Measurements from ENCODE around the gene HOXC12. TPM values are rescaled to one million over a fixed set of nuclear protein-coding genes. Genes with fewer than 3 reads are reported as not detected.

Gene HOXC12
- total and polyA plus RNA-seq, 12 donors = not detected

DNA sequence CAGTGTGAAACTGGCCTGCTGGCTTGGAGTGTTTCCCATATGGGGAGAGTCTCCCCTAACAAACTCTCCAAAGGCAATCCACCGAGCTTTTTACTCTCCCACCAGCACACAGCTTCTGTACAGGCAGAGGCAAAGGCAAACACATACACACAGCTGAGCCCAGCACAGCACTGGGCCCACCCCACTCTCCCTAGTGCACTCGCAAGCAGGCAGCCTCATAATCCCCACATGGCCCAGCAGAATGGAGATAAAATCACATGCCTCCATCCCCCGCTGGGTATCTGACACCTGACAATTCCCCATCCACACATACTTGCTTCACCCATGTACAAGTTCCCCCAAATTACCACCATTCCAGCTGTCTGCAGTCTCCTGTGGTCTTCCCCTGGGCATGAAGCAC, 3.4 kb downstream of the HOXC12 start:
- peaks cover 100% of the 10 kb centered on the region for H3K27me3 ChIP-seq
- intact Hi-C loops (cut with DNase I) = no loop called here

DNA sequence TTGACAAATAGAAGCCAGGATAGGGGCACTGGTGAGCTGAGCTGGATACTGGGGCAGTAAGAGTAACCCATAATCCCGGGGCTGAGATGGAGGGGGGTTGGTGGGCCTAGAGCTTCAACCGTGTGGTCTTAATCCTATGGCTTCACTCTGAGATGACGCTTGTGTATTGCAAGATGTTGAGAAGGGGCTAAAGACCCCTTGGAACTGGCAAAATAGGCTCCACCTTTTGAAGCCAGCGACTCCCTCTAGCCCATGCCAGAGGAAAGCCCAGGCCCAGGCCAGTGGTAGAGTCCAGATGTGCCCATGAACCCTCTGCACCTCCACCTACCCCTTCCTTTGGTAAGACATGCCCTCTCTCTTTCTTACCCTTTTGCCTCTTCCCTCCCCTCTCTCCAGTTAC, 4.6 kb downstream of the HOXC12 start:
- 5 to 18% (median 14%) methylated on average over 4 of the region's 4 CpGs for WGBS, 4 donors
- peaks cover 100% of the 10 kb centered on the region for H3K27me3 ChIP-seq

More for the DNA sequence above, 3.4 kb downstream of the HOXC12 start:
- no peaks in the 10 kb centered on the region for H3K9me3 ChIP-seq (replicated peaks in 1 of 3)
- DNase-seq = no peak
- H3K36me3 ChIP-seq (replicated peaks in 1 of 2) = no peaks in the 10 kb centered on the region
- 23 to 48% (median 37%) methylated on average over 3 of the region's 3 CpGs for WGBS, 4 donors
- no peaks in the 10 kb centered on the region for H3K4me1 ChIP-seq (replicated peaks in 1 of 2)
- no peak overlapping the region for H3K4me3 ChIP-seq
- H3K27ac ChIP-seq = no peak overlapping the region
- TF ChIP-seq POLR2A (IDR thresholded peaks at IDR 0.05) = no peak

DNA sequence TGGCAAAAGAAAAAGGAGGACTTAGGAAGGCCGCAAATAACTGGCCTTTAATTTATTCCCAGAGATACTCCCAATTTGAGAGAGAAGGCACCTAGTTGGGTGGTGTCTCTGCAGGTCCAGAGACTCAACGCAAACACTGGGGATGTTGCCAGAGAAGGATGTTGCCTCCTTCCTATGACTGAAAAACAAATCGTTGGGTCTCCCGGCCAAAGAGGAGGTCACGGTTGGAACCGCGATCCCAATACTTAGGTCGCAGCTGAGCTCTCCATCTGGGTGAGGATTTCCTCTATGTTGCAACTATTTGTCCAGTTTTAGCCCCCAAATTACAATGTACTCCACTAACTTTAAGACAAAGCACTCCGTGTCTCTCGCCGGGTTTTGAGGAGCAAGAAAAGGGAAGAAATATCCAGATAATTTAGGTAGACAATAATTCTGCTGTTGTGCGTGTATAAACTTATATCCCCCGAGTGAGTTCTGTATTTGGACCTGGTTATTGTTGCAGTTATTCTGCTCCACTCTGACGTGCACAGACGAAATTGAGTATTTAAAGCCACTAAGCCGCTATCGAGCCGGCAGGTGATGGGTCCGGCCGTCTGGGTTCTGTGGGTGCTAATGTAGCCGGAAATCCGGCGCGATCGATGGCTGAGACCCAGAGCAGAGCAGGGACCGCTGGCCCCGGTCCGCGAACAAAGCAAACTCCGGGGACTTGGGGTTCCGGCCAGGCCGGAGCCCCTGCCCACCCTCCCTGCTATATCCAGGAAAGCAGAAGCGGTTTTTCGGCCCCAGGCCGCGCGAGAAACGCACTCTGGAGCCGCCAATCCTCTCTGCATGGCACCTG, 5.7 kb downstream of the HOXC12 start:
- Histone ChIP-seq H3K9me3 (replicated peaks in 1 of 3) (no peaks in the 10 kb centered on the region), H3K4me1 (replicated peaks in 1 of 2) (peaks cover 0 to 3% of the 10 kb centered on the region in 2 donors), H3K27me3 (peaks cover 100% of the 10 kb centered on the region), H3K36me3 (replicated peaks in 1 of 2) (no peaks in the 10 kb centered on the region), H3K4me3 (no peak overlapping the region), H3K27ac (no peak overlapping the region)
- WGBS, 4 donors = 11 to 13% (median 12%) methylated on average over 23 to 39 of the region's 39 CpGs
- TF ChIP-seq POLR2A (IDR thresholded peaks at IDR 0.05) = no peak
- TF ChIP-seq, protein P1, sequence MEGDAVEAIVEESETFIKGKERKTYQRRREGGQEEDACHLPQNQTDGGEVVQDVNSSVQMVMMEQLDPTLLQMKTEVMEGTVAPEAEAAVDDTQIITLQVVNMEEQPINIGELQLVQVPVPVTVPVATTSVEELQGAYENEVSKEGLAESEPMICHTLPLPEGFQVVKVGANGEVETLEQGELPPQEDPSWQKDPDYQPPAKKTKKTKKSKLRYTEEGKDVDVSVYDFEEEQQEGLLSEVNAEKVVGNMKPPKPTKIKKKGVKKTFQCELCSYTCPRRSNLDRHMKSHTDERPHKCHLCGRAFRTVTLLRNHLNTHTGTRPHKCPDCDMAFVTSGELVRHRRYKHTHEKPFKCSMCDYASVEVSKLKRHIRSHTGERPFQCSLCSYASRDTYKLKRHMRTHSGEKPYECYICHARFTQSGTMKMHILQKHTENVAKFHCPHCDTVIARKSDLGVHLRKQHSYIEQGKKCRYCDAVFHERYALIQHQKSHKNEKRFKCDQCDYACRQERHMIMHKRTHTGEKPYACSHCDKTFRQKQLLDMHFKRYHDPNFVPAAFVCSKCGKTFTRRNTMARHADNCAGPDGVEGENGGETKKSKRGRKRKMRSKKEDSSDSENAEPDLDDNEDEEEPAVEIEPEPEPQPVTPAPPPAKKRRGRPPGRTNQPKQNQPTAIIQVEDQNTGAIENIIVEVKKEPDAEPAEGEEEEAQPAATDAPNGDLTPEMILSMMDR (IDR thresholded peaks at IDR 0.05) = no peak
- intact Hi-C loops (cut with DNase I) = loop anchor here in 1 of 2 donors (10.0 kb wide), 1 partner anchor 256 kb away; no protein-coding TSS in a partner anchor
- no peak for DNase-seq

More for the DNA sequence above, 4.6 kb downstream of the HOXC12 start:
- Histone ChIP-seq H3K4me1 (replicated peaks in 1 of 2) (no peaks in the 10 kb centered on the region), H3K4me3 (no peak overlapping the region), H3K9me3 (replicated peaks in 1 of 3) (no peaks in the 10 kb centered on the region), H3K27ac (no peak overlapping the region), H3K36me3 (replicated peaks in 1 of 2) (no peaks in the 10 kb centered on the region)
- no peak for DNase-seq
- intact Hi-C loops (cut with DNase I) = no loop called here
- TF ChIP-seq POLR2A (IDR thresholded peaks at IDR 0.05) = no peak
- TF ChIP-seq, protein P1 (IDR thresholded peaks at IDR 0.05) = no peak

DNA sequence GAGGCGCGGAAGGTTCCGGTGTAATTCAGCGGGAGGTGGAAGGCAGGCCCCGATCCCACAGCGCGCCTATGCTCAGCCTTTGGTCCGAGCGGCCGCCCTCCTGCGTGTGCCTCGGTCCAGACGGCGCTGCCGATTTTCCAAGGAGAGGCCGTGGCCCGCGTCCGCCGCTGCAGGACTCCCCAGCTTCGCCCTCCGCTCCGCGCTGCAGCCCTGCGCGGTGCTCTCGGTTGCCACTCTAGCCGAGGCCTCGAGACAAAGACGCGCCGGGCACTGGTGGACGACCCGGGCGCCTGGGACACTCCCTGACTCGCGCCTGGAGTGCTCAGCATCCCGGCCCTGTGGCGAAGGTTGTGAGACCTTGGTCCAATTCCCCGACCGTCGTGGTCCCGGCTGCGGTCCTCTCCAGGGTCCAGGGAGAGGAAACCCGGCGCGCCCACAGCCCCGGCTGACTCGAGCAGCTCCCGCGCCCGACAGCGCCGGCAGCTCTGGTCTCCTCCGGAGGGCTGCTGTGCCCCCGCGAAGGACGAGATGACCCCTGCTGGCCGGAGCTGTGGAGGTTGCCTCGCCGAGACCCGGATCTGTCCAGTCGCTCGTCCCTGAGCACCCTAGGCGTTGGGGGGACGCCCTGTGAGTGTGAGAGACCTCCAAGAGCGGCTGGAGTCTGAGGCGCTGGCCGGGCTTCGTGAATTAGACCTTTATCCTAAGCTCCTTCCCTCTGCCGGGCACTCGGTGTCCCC, 6.5 kb downstream of the HOXC12 start:
- Histone ChIP-seq H3K4me1 (replicated peaks in 1 of 2) (peaks cover 0 to 3% of the 10 kb centered on the region in 2 donors), H3K36me3 (replicated peaks in 1 of 2) (no peaks in the 10 kb centered on the region), H3K4me3 (no peak overlapping the region), H3K9me3 (replicated peaks in 1 of 3) (no peaks in the 10 kb centered on the region), H3K27ac (no peak overlapping the region), H3K27me3 (peaks cover 100% of the 10 kb centered on the region)
- no peak for DNase-seq
- 3 to 6% (median 4%) methylated on average over 7 to 72 of the region's 72 CpGs for WGBS, 4 donors
- TF ChIP-seq, protein P1 (IDR thresholded peaks at IDR 0.05) = no peak
- TF ChIP-seq POLR2A (IDR thresholded peaks at IDR 0.05) = no peak
- intact Hi-C loops (cut with DNase I) = loop anchor here in 1 of 2 donors (10.0 kb wide), 1 partner anchor 256 kb away; no protein-coding TSS in a partner anchor

Data from adrenal gland (tissue), 12 donors.